Endothelial cell (in vitro differentiated cells): ENCODE data around the gene CCDC102A. TPM values are rescaled to one million over a fixed set of nuclear protein-coding genes. Genes with fewer than 3 reads are reported as not detected.

Experiments
- DNase-seq: peaks from one replicate; pipeline ENCODE4 v3.0.0; 2021; ENCODE audit warnings: low spot score
- H3K27ac Mint-ChIP-seq: one replicate; pipeline ENCODE4 v1.8.0; 2021; ENCODE audit warnings: mixed read lengths, inconsistent platforms; ENCODE audit not compliant: unreplicated experiment
- H3K27me3 Mint-ChIP-seq: one replicate; pipeline ENCODE4 v1.8.0; 2021; ENCODE audit warnings: mild to moderate bottlenecking, moderate library complexity, mixed read lengths, inconsistent platforms; ENCODE audit not compliant: unreplicated experiment
- H3K36me3 Mint-ChIP-seq: one replicate; pipeline ENCODE4 v1.8.0; 2021; ENCODE audit warnings: mild to moderate bottlenecking, low read depth, mixed read lengths, inconsistent platforms; ENCODE audit not compliant: unreplicated experiment
- H3K4me1 Mint-ChIP-seq: one replicate; pipeline ENCODE4 v1.8.0; 2021; ENCODE audit warnings: mild to moderate bottlenecking, mixed read lengths, inconsistent platforms; ENCODE audit not compliant: unreplicated experiment
- H3K4me3 Mint-ChIP-seq: one replicate; pipeline ENCODE4 v1.8.0; 2021; ENCODE audit warnings: mild to moderate bottlenecking, mixed read lengths, inconsistent platforms; ENCODE audit not compliant: unreplicated experiment
- H3K9me3 Mint-ChIP-seq: one replicate; pipeline ENCODE4 v1.8.0; 2021; ENCODE audit warnings: mixed read lengths, inconsistent platforms; ENCODE audit not compliant: unreplicated experiment
- CTCF ChIP-seq: fragments of 200-600 bp; sonication (generic); IDR thresholded peaks from one replicate; pipeline ENCODE4 v1.5.0; 2021; ENCODE audit warnings: antibody characterized with exemption; ENCODE audit not compliant: unreplicated experiment
- total RNA-seq: library from RNA; stranded (reverse); fragmentation: NEBNext Ultra II Directional; extraction: Animal tissue kit (Norgen Biotek cat#: 25700); gene quantifications from one replicate; pipeline ENCODE4 v1.2.1, GENCODE V29; 2021; ENCODE audit not compliant: unreplicated experiment

Gene CCDC102A
- total RNA-seq, 1 donor from 2014 or later = 14.6 TPM

- H3K4me1 Mint-ChIP-seq = peaks cover 6% of the 10 kb centered on the region
- no peak for DNase-seq
- H3K27ac Mint-ChIP-seq = no peak overlapping the region
- H3K4me3 Mint-ChIP-seq = no peak overlapping the region
- TF ChIP-seq CTCF = no peak
- no peaks in the 10 kb centered on the region for H3K9me3 Mint-ChIP-seq
- H3K27me3 Mint-ChIP-seq = peaks cover 4% of the 10 kb centered on the region
- peaks cover 39% of the 10 kb centered on the region for H3K36me3 Mint-ChIP-seq
These were observed 68.0 kb downstream of the CCDC102A start for GRCh38 chr16:57468346-57468745.

- Mint-ChIP-seq H3K9me3 (no peaks in the 10 kb centered on the region), H3K27ac (no peak overlapping the region), H3K4me1 (peaks cover 9% of the 10 kb centered on the region), H3K4me3 (peak overlapping the region; percentile 24), H3K36me3 (peaks cover 37% of the 10 kb centered on the region), H3K27me3 (no peaks in the 10 kb centered on the region)
- TF ChIP-seq CTCF = no peak
- DNase-seq = no peak
These were observed 71.8 kb downstream of the CCDC102A start for GRCh38 chr16:57464523-57464922.

GRCh38 chr16:57462978-57463362 is 73.4 kb downstream of the CCDC102A start:
- Mint-ChIP-seq H3K9me3 (no peaks in the 10 kb centered on the region), H3K27ac (peak overlapping the region; percentile 68), H3K27me3 (no peaks in the 10 kb centered on the region), H3K4me1 (peaks cover 9% of the 10 kb centered on the region), H3K4me3 (peak overlapping the region; percentile 100), H3K36me3 (peaks cover 25% of the 10 kb centered on the region)
- no peak for DNase-seq
- no peak for TF ChIP-seq CTCF

- Mint-ChIP-seq H3K4me1 (peaks cover 9% of the 10 kb centered on the region), H3K9me3 (no peaks in the 10 kb centered on the region), H3K36me3 (peaks cover 22% of the 10 kb centered on the region), H3K4me3 (peak within 1 kb of the TSS; percentile 100), H3K27ac (peak within 1 kb of the TSS; percentile 95), H3K27me3 (peaks cover 2% of the 10 kb centered on the region)
- DNase-seq = peak; percentile 95
- peak; percentile 95 for TF ChIP-seq CTCF
These were observed 74.0 kb downstream of the CCDC102A start, which contains the start of gene POLR2C for GRCh38 chr16:57462209-57462977. Gene POLR2C (plus strand): TSS chr16:57462679. CDS start chr16:57462725, 46 bp downstream.

Other genes with a start within 250 kb of the CCDC102A start
- not detected for gene CCL22, start 177.8 kb downstream of the CCDC102A start, total RNA-seq
- gene CX3CL1, start 164.1 kb downstream of the CCDC102A start, total RNA-seq = 9.2 TPM
- gene CCL17, start 131.8 kb downstream of the CCDC102A start, total RNA-seq = not detected
- 82.6 TPM for gene CIAPIN1, start 89.2 kb downstream of the CCDC102A start, total RNA-seq
- gene COQ9, start 89.1 kb downstream of the CCDC102A start, total RNA-seq = 23.1 TPM
- gene POLR2C, start 73.9 kb downstream of the CCDC102A start, total RNA-seq = 52.1 TPM
- 69.4 TPM for gene DOK4, start 50.1 kb downstream of the CCDC102A start, total RNA-seq
- 0.28 TPM for gene ADGRG5, start 6.1 kb upstream of the CCDC102A start, total RNA-seq
- 2.7 TPM for gene ADGRG1, start 92.1 kb upstream of the CCDC102A start, total RNA-seq
- 0.31 TPM for gene ADGRG3, start 131.7 kb upstream of the CCDC102A start, total RNA-seq
- 1.8 TPM for gene DRC7, start 158.2 kb upstream of the CCDC102A start, total RNA-seq
- 29.2 TPM for gene KATNB1, start 199.2 kb upstream of the CCDC102A start, total RNA-seq